GM12878 (cell line): Measurements from ENCODE around the gene ERAS. TPM values are rescaled to one million over a fixed set of nuclear protein-coding genes. Genes with fewer than 3 reads are reported as not detected.

ENCODE experiments used
- ATAC-seq: fragments of 200-7000 bp; cut with Tn5 transposase; 3 replicates; pipeline ENCODE4 v1.9.1; 2020; ENCODE audit warnings: mild to moderate bottlenecking, moderate library complexity
- BruUV-seq: library from RNA; stranded (reverse); fragments of 400-500 nt; replicated peaks from 2 replicates; lab custom pipeline; 2021; lab: Mats Ljungman, UMichigan
- CTCF ChIA-PET: fragments of 300-600 bp; sonication (Branson Sonifier 250); formaldehyde crosslinking; extraction: SDS; loops from one replicate; lab custom pipeline; 2021; ENCODE audit warnings: inconsistent platforms; lab: Yijun Ruan, JAX
- POLR2A ChIA-PET: fragments of 350-600 bp; formaldehyde crosslinking; extraction: SDS; loops from one replicate; lab custom pipeline; 2021; ENCODE audit warnings: inconsistent platforms; lab: Charles Lee
- RAD21 ChIA-PET: fragments of 300-600 bp; sonication (Branson Sonifier 250); formaldehyde crosslinking; loops from one replicate; lab custom pipeline; 2023; ENCODE audit warnings: antibody characterized with exemption; ENCODE audit not compliant: unreplicated experiment; lab: Charles Lee
- SMC1A ChIA-PET: fragments of 300-600 bp; sonication (Branson Sonifier 250); formaldehyde crosslinking; loops from one replicate; lab custom pipeline; 2023; ENCODE audit not compliant: unreplicated experiment, uncharacterized antibody; lab: Charles Lee
- DNase-seq: peaks from one replicate; pipeline ENCODE4 v3.0.0-alpha.2; 2011; ENCODE audit warnings: low read depth, low spot score
- FAIRE-seq: peaks from 3 replicates; lab custom pipeline; 2011; peaks lifted over from hg19 to GRCh38; lab: Jason Lieb, UNC
- H2AFZ ChIP-seq: 2 replicates; pipeline ENCODE4 v1.6.0; 2011; ENCODE audit warnings: low read depth, low read length, control low read depth; ENCODE audit not compliant: control insufficient read depth
- H3K27ac ChIP-seq: 2 replicates; pipeline ENCODE4 v1.5.1; 2011; ENCODE audit warnings: control low read depth; ENCODE audit not compliant: control insufficient read depth, insufficient read depth
- H3K27me3 ChIP-seq, 2 experiments: replicated peaks in 1 of 2; 2 replicates each; pipeline versions ENCODE4 v1.6.0 to v1.6.1; 2011; ENCODE audit warnings: low read length in 1 of 2; ENCODE audit not compliant: control insufficient read depth in 2 of 2, insufficient read depth in 2 of 2
- H3K36me3 ChIP-seq, 2 experiments: 2 replicates each; pipeline ENCODE4 v1.5.1; 2011; ENCODE audit warnings: low read length in 1 of 2; ENCODE audit not compliant: control insufficient read depth in 2 of 2, insufficient read depth in 2 of 2
- H3K4me1 ChIP-seq: 2 replicates; pipeline ENCODE4 v1.6.1; 2011; ENCODE audit warnings: mild to moderate bottlenecking, low read length, moderate library complexity, mixed read lengths; ENCODE audit not compliant: control insufficient read depth, insufficient read depth
- H3K4me2 ChIP-seq: 2 replicates; pipeline ENCODE4 v1.6.0; 2011; ENCODE audit warnings: control low read depth; ENCODE audit not compliant: control insufficient read depth, insufficient read depth
- H3K4me3 ChIP-seq: fragments of 200-600 bp; sonication (generic); 2 replicates; pipeline ENCODE4 v1.5.1; 2016
- H3K79me2 ChIP-seq: 2 replicates; pipeline ENCODE4 v1.6.0; 2011; ENCODE audit warnings: low read length; ENCODE audit not compliant: control insufficient read depth, insufficient read depth
- H3K9ac ChIP-seq: 2 replicates; pipeline ENCODE4 v1.8.0; 2011; ENCODE audit warnings: low read length, control low read depth, mixed read lengths; ENCODE audit not compliant: control insufficient read depth, insufficient read depth
- H3K9me3 ChIP-seq: replicated peaks from 3 replicates; pipeline ENCODE4 v1.5.1; 2011; ENCODE audit warnings: mild to moderate bottlenecking, low read length; ENCODE audit not compliant: control insufficient read depth, insufficient read depth
- H4K20me1 ChIP-seq: 2 replicates; pipeline ENCODE4 v1.6.0; 2011; ENCODE audit not compliant: control insufficient read depth, insufficient read depth
- BCL3 ChIP-seq: IDR thresholded peaks from 2 replicates; pipeline ENCODE4 v1.6.1; 2011; ENCODE audit warnings: borderline replicate concordance, low read depth, mild to moderate bottlenecking, moderate library complexity, low read length; ENCODE audit not compliant: insufficient read depth, poor library complexity, severe bottlenecking
- CREB1 ChIP-seq: IDR thresholded peaks from 2 replicates; pipeline ENCODE4 v1.6.1; 2012; ENCODE audit warnings: low read depth, mild to moderate bottlenecking, inconsistent platforms
- EED ChIP-seq: sonication (generic); IDR thresholded peaks from 2 replicates; pipeline ENCODE4 v1.6.1; 2016; ENCODE audit warnings: antibody characterized with exemption, low read depth
- FOS ChIP-seq: IDR thresholded peaks from 3 replicates; pipeline ENCODE4 v1.6.1; 2011; ENCODE audit warnings: borderline replicate concordance; ENCODE audit not compliant: insufficient read length; ENCODE audit errors: extremely low read depth
- IRF3 ChIP-seq: fragments of 450-650 bp; IDR thresholded peaks from 2 replicates; pipeline ENCODE4 v1.6.1; 2014; ENCODE audit warnings: mild to moderate bottlenecking
- KLF5 ChIP-seq: fragments of 450-650 bp; IDR thresholded peaks from 2 replicates; pipeline ENCODE4 v1.6.1; 2014; ENCODE audit warnings: mild to moderate bottlenecking; ENCODE audit not compliant: partially characterized antibody
- NR2C1 ChIP-seq: fragments of 450-650 bp; IDR thresholded peaks from 2 replicates; pipeline ENCODE4 v1.6.1; 2017; ENCODE audit warnings: antibody characterized with exemption, mild to moderate bottlenecking, moderate library complexity
- SMARCA5 ChIP-seq: fragments of 450-650 bp; IDR thresholded peaks from 2 replicates; pipeline ENCODE4 v1.6.1; 2017; ENCODE audit warnings: mild to moderate bottlenecking
- ZSCAN29 ChIP-seq: fragments of 450-650 bp; IDR thresholded peaks from 2 replicates; pipeline ENCODE4 v1.6.1; 2017; ENCODE audit warnings: mild to moderate bottlenecking, moderate library complexity
- WGBS: methylation state at CpG from one replicate; pipeline ENCODE4 v1.1.6; 2016; ENCODE audit warnings: low lambda C conversion rate; ENCODE audit not compliant: insufficient replicate concordance, insufficient coverage; ENCODE audit errors: missing lambda C conversion rate; 5-methylcytosine and 5-hydroxymethylcytosine counted together
- in situ Hi-C: fragments of 300-500 bp; cut with MboI; formaldehyde crosslinking; loops from 9 replicates; pipeline ENCODE4 v1.14.3; 2018; ENCODE audit warnings: mixed read lengths
- intact Hi-C: fragments of 100-400 bp; cut with micrococcal nuclease; formaldehyde crosslinking; loops from one replicate; pipeline ENCODE4 v1.14.2; 2022; ENCODE audit not compliant: unreplicated experiment
- polyA plus RNA-seq, 11 experiments: library from polyadenylated mRNA; depleted of rRNA in 4 of 11; unstranded in 6 of 11; stranded (reverse) in 5 of 11; fragments of >200 nt; fragmentation: Nextera tagmentation in 4 of 11; fragmentation: Illumina TruSeq in 1 of 11; extraction: Ambion mirVana in 4 of 11; extraction: Trizol in 1 of 11; gene quantifications; 1 replicate in 1 of 11; 2 replicates in 10 of 11; pipeline versions ENCODE4 v1.2.1 to v1.2.3, GENCODE V29; 2011 to 2016; ENCODE audit warnings: inconsistent platforms in 2 of 11, missing spikeins in 2 of 11, low read depth in 1 of 11
- total RNA-seq, 4 experiments: library from RNA; depleted of rRNA in 3 of 4; stranded (reverse); fragments of >200 nt in 3 of 4; fragmentation: Illumina TruSeq in 1 of 4; extraction: Trizol in 1 of 4; gene quantifications; 2 replicates each; pipeline versions ENCODE4 v1.2.1 to v1.2.3, GENCODE V29; 2013 to 2021
- TF ChIP-seq, protein P1 (sequence below): fragments of 450-650 bp; formaldehyde crosslinking; IDR thresholded peaks from 2 replicates; pipeline ENCODE4 v1.4.0; 2020; ENCODE audit warnings: mild to moderate bottlenecking, moderate library complexity
- TF ChIP-seq, protein P2 (sequence below): fragments of 450-650 bp; IDR thresholded peaks from 2 replicates; pipeline ENCODE4 v1.6.1; 2016; ENCODE audit warnings: mild to moderate bottlenecking, moderate library complexity, borderline replicate concordance
- TF ChIP-seq, protein P3 (sequence below): IDR thresholded peaks from 2 replicates; pipeline ENCODE4 v1.6.1; 2012; ENCODE audit warnings: low read length, inconsistent platforms

The ERAS gene
- total and polyA plus RNA-seq, 10 of the 15 experiments (the other 5 are each of a cell fraction or from before 2014, with no cell fraction given) = not detected

GRCh38 chrX:48864210-48864609, 37.9 kb downstream of the ERAS start:
- no TSS peak for BruUV-seq
- in situ Hi-C loops (loop anchor here (25.0 kb wide), 1 partner anchor 998 kb away; no protein-coding TSS in a partner anchor), intact Hi-C loops (no loop called here)
- Histone ChIP-seq H3K4me3 (no peak overlapping the region), H3K27ac (no peak overlapping the region), H3K9me3 (no peaks in the 10 kb centered on the region), H3K4me2 (no peak overlapping the region), H3K27me3 (no peaks in the 10 kb centered on the region), H3K79me2 (no peaks in the 10 kb centered on the region), H3K4me1 (no peaks in the 10 kb centered on the region), H3K9ac (no peak overlapping the region), H2AFZ (no peak overlapping the region), H3K36me3 (no peaks in the 10 kb centered on the region), H4K20me1 (no peaks in the 10 kb centered on the region)
- ChIA-PET POLR2A (interaction anchor here (0.6 kb wide), 1 partner anchor 338 kb away, joined by 3 read pairs; no protein-coding TSS in a partner anchor), RAD21 (no interaction called here), SMC1A (no interaction called here), CTCF (no interaction called here)
- WGBS = 6% methylated on average over 4 of the region's 4 CpGs
- DNase-seq = no peak
- no peak for ATAC-seq
- no peak for FAIRE-seq
- TF ChIP-seq, protein P1, sequence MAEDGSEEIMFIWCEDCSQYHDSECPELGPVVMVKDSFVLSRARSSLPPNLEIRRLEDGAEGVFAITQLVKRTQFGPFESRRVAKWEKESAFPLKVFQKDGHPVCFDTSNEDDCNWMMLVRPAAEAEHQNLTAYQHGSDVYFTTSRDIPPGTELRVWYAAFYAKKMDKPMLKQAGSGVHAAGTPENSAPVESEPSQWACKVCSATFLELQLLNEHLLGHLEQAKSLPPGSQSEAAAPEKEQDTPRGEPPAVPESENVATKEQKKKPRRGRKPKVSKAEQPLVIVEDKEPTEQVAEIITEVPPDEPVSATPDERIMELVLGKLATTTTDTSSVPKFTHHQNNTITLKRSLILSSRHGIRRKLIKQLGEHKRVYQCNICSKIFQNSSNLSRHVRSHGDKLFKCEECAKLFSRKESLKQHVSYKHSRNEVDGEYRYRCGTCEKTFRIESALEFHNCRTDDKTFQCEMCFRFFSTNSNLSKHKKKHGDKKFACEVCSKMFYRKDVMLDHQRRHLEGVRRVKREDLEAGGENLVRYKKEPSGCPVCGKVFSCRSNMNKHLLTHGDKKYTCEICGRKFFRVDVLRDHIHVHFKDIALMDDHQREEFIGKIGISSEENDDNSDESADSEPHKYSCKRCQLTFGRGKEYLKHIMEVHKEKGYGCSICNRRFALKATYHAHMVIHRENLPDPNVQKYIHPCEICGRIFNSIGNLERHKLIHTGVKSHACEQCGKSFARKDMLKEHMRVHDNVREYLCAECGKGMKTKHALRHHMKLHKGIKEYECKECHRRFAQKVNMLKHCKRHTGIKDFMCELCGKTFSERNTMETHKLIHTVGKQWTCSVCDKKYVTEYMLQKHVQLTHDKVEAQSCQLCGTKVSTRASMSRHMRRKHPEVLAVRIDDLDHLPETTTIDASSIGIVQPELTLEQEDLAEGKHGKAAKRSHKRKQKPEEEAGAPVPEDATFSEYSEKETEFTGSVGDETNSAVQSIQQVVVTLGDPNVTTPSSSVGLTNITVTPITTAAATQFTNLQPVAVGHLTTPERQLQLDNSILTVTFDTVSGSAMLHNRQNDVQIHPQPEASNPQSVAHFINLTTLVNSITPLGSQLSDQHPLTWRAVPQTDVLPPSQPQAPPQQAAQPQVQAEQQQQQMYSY = no peak
- TF ChIP-seq, protein P2, sequence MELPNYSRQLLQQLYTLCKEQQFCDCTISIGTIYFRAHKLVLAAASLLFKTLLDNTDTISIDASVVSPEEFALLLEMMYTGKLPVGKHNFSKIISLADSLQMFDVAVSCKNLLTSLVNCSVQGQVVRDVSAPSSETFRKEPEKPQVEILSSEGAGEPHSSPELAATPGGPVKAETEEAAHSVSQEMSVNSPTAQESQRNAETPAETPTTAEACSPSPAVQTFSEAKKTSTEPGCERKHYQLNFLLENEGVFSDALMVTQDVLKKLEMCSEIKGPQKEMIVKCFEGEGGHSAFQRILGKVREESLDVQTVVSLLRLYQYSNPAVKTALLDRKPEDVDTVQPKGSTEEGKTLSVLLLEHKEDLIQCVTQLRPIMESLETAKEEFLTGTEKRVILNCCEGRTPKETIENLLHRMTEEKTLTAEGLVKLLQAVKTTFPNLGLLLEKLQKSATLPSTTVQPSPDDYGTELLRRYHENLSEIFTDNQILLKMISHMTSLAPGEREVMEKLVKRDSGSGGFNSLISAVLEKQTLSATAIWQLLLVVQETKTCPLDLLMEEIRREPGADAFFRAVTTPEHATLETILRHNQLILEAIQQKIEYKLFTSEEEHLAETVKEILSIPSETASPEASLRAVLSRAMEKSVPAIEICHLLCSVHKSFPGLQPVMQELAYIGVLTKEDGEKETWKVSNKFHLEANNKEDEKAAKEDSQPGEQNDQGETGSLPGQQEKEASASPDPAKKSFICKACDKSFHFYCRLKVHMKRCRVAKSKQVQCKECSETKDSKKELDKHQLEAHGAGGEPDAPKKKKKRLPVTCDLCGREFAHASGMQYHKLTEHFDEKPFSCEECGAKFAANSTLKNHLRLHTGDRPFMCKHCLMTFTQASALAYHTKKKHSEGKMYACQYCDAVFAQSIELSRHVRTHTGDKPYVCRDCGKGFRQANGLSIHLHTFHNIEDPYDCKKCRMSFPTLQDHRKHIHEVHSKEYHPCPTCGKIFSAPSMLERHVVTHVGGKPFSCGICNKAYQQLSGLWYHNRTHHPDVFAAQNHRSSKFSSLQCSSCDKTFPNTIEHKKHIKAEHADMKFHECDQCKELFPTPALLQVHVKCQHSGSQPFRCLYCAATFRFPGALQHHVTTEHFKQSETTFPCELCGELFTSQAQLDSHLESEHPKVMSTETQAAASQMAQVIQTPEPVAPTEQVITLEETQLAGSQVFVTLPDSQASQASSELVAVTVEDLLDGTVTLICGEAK = no peak
- TF ChIP-seq NR2C1 (no peak), KLF5 (no peak), CREB1 (no peak), FOS (no peak), SMARCA5 (no peak), ZSCAN29 (no peak), EED (no peak), BCL3 (no peak), IRF3 (no peak)
- TF ChIP-seq, protein P3, sequence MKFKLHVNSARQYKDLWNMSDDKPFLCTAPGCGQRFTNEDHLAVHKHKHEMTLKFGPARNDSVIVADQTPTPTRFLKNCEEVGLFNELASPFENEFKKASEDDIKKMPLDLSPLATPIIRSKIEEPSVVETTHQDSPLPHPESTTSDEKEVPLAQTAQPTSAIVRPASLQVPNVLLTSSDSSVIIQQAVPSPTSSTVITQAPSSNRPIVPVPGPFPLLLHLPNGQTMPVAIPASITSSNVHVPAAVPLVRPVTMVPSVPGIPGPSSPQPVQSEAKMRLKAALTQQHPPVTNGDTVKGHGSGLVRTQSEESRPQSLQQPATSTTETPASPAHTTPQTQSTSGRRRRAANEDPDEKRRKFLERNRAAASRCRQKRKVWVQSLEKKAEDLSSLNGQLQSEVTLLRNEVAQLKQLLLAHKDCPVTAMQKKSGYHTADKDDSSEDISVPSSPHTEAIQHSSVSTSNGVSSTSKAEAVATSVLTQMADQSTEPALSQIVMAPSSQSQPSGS = no peak
